NCI-H510A treated with DMSO at 0.1 percent for 48 hours (cell line): Measurements from ENCODE around the gene NMNAT2.

Experiments used
- DNase-seq: peaks from one replicate; lab custom pipeline; 2025; lab: John Stamatoyannopoulos, UW

NMNAT2 gene

GRCh38 chr1:183315991-183316758 is 102.0 kb downstream of the NMNAT2 start:
- no peak for DNase-seq

GRCh38 chr1:183313063-183313462 is 105.1 kb downstream of the NMNAT2 start:
- no peak for DNase-seq

GRCh38 chr1:183310753-183311479 is 107.3 kb downstream of the NMNAT2 start:
- DNase-seq, result no peak

GRCh38 chr1:183308719-183309118 is 109.5 kb downstream of the NMNAT2 start:
- no peak for DNase-seq

GRCh38 chr1:183306317-183307042 is 111.7 kb downstream of the NMNAT2 start:
- peak; percentile 39 for DNase-seq

- peak; percentile 88 for DNase-seq
Observed at GRCh38 chr1:183304440-183305107, 113.6 kb downstream of the NMNAT2 start.

- no peak for DNase-seq
Observed at GRCh38 chr1:183303901-183304300, 114.3 kb downstream of the NMNAT2 start.

- DNase-seq, result no peak
Observed at GRCh38 chr1:183303323-183303645, 114.9 kb downstream of the NMNAT2 start.

- DNase-seq, result no peak
Observed at GRCh38 chr1:183302452-183303322, 115.5 kb downstream of the NMNAT2 start.

GRCh38 chr1:183301239-183301638 is 116.9 kb downstream of the NMNAT2 start:
- DNase-seq, result no peak

GRCh38 chr1:183300828-183301227 is 117.4 kb downstream of the NMNAT2 start:
- DNase-seq, result no peak

- DNase-seq, result no peak
Observed at GRCh38 chr1:183300395-183300794, 117.8 kb downstream of the NMNAT2 start.

- DNase-seq, result no peak
Observed at GRCh38 chr1:183296782-183297181, 121.4 kb downstream of the NMNAT2 start.

- no peak for DNase-seq
Observed at GRCh38 chr1:183295521-183295920, 122.7 kb downstream of the NMNAT2 start.

- DNase-seq, result no peak
Observed at GRCh38 chr1:183293876-183294275, 124.3 kb downstream of the NMNAT2 start.

GRCh38 chr1:183293241-183293640 is 124.9 kb downstream of the NMNAT2 start:
- no peak for DNase-seq

- DNase-seq, result no peak
Observed at GRCh38 chr1:183291802-183292514, 126.2 kb downstream of the NMNAT2 start.

GRCh38 chr1:183291216-183291762 is 126.9 kb downstream of the NMNAT2 start:
- DNase-seq, result no peak

- DNase-seq, result no peak
Observed at GRCh38 chr1:183290628-183291027, 127.6 kb downstream of the NMNAT2 start.

- no peak for DNase-seq
Observed at GRCh38 chr1:183289051-183289496, 129.1 kb downstream of the NMNAT2 start.
